ENCODE results near the gene GATA1.
A peak's percentile ranks its signal among the peaks of the same experiment; 100 is the strongest.
"Not testable (repeated sequence)": the region's sequence is repeated elsewhere in the genome, so short reads cannot be mapped to it uniquely, and the experiment has no call there.

The GATA1 gene

DNA sequence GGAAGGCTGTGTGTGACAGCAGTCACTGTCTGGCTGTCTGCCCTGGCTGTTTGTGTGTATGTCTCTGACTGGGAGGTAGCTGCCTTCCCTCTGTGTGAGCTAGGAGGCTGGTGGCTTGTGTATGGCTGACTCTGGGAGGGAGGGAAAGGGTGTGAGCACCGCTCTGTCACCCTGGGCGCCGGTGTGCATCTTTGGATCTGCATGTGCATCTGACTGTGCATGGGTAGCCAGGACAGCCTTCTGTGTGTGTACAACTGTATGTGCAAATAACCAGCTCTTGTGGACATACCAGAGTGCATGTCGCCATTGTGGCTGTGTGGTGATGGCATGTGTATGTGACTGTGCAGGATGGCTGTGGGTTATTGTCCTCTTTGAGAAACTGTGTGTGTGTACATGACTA is 32.5 kb downstream of the GATA1 start:
- FAIRE-seq (peak; percentile 67), DNase-seq (ENCODE audit: insufficient read length, low spot score) (no peak)
- TF ChIP-seq SPI1 (IDR thresholded peaks at IDR 0.05; ENCODE audit: low read depth, low read length), result no peak

DNA sequence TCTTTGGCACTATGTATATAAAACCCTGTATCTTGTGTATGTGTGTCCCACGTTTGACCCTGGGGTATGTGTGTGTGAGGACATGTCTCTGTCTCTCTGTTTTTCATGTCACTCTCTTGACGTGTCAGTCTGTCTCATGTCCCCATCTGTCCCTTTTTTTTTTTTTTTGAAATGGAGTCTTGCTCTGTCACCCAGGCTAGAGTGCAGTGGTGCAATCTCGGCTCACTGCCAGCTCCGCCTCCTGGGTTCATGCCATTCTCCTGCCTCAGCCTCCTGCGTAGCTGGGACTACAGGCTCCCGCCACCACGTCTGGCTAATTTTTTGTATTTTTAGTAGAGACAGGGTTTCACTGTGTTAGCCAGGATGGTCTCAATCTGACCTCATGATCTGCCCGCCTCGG is 33.0 kb downstream of the GATA1 start:
- not testable (repeated sequence) for DNase-seq (ENCODE audit: insufficient read length, low spot score); FAIRE-seq

DNA sequence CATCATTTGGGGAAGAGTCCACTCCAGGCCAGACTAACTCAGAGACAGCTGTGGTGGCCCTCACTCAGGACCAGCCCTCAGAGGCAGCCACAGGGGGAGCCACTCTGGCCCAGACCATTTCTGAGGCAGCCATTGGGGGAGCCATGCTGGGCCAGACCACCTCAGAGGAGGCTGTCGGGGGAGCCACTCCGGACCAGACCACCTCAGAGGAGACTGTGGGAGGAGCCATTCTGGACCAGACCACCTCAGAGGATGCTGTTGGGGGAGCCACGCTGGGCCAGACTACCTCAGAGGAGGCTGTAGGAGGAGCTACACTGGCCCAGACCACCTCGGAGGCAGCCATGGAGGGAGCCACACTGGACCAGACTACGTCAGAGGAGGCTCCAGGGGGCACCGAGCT is 36.7 kb downstream of the GATA1 start:
- no peak for TF ChIP-seq POU2F2 (IDR thresholded peaks at IDR 0.05; ENCODE audit: low read depth, low read length)
- TF ChIP-seq SPI1 (IDR thresholded peaks at IDR 0.05; ENCODE audit: low read depth, low read length), result no peak
- no peak for TF ChIP-seq POLR2A (IDR thresholded peaks at IDR 0.05; ENCODE audit: low read depth, low read length)
- TF ChIP-seq TAF1 (IDR thresholded peaks at IDR 0.05; ENCODE audit: low read depth, low read length), result no peak
- TF ChIP-seq PAX5 (IDR thresholded peaks at IDR 0.05; ENCODE audit: insufficient read depth, low read length, severe bottlenecking), result no peak
- no peak for TF ChIP-seq POLR2AphosphoS5 (IDR thresholded peaks at IDR 0.05; ENCODE audit: low read depth, low read length)
- DNase-seq (ENCODE audit: insufficient read length, low spot score), result no peak
- no peak for FAIRE-seq

DNA sequence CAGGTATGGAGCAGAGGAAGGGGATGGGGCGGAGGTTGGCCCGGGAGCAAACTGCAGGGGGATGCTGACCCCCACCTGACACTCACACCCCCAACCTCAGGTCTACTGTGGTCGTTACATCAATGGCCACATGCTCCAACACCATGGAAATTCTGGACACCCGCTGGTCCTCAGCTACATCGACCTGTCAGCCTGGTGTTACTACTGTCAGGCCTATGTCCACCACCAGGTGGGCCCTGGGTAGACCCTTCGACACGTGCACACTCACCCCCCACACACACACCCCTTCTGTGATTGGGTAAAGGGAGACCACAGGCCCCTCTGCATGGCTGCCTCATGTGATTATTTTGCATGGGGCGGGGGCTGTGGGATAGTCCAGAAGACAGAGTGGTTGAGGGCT is 37.7 kb downstream of the GATA1 start:
- FAIRE-seq (no peak), DNase-seq (ENCODE audit: insufficient read length, low spot score) (no peak)
- no peak for TF ChIP-seq POLR2AphosphoS5 (IDR thresholded peaks at IDR 0.05; ENCODE audit: low read depth, low read length)
- TF ChIP-seq PAX5 (IDR thresholded peaks at IDR 0.05; ENCODE audit: insufficient read depth, low read length, severe bottlenecking), result no peak
- TF ChIP-seq SPI1 (IDR thresholded peaks at IDR 0.05; ENCODE audit: low read depth, low read length), result no peak
- no peak for TF ChIP-seq POU2F2 (IDR thresholded peaks at IDR 0.05; ENCODE audit: low read depth, low read length)
- TF ChIP-seq TAF1 (IDR thresholded peaks at IDR 0.05; ENCODE audit: low read depth, low read length), result no peak
- TF ChIP-seq POLR2A (IDR thresholded peaks at IDR 0.05; ENCODE audit: low read depth, low read length), result no peak

DNA sequence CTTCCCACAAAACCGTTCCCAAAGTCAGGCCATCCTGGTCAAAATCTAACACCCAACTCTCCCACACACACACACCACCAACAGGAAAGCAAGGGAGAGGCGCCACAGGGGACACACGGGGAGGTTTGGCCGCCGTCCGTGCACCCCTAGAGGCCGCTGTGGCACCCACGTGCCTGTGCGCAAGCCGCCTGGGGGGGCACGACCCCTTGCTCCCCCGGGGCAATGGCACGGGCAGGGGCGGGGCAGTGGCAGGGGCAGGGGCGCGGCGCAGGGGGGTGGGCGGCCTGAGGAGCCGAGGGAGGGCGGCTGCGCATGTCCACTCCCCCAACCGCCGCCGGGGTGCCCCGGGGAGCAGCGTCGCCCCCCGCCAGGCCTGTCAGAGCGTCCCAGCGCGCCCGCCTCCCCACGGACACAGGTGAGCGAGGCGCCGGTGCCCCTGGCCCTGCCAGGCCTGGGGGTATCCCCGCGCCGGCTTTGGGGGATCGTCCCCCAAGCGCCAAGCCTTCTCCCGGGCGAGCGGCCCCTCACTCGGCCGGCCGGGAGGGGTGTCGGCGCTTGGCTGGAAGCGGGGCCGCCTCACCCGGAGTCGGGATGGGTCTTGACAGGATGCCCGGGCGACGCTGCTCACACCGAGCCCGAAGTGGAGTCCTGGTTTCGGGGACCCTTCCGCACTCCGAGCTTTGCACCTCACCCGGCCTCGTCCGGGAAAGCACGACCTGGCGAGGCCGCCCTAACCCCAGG is 39.9 kb downstream of the GATA1 start, which contains the start of gene ERAS:
Gene ERAS, plus strand, starts transcription at position 379 of the 741 bp plus-strand sequence. CDS start 2,611 bp downstream, outside the sequence.
- FAIRE-seq (peak; percentile 88), DNase-seq (ENCODE audit: insufficient read length, low spot score) (peak; percentile 42)
- no peak for TF ChIP-seq SPI1 (IDR thresholded peaks at IDR 0.05; ENCODE audit: low read depth, low read length)
- no peak for TF ChIP-seq POLR2AphosphoS5 (IDR thresholded peaks at IDR 0.05; ENCODE audit: low read depth, low read length)

DNA sequence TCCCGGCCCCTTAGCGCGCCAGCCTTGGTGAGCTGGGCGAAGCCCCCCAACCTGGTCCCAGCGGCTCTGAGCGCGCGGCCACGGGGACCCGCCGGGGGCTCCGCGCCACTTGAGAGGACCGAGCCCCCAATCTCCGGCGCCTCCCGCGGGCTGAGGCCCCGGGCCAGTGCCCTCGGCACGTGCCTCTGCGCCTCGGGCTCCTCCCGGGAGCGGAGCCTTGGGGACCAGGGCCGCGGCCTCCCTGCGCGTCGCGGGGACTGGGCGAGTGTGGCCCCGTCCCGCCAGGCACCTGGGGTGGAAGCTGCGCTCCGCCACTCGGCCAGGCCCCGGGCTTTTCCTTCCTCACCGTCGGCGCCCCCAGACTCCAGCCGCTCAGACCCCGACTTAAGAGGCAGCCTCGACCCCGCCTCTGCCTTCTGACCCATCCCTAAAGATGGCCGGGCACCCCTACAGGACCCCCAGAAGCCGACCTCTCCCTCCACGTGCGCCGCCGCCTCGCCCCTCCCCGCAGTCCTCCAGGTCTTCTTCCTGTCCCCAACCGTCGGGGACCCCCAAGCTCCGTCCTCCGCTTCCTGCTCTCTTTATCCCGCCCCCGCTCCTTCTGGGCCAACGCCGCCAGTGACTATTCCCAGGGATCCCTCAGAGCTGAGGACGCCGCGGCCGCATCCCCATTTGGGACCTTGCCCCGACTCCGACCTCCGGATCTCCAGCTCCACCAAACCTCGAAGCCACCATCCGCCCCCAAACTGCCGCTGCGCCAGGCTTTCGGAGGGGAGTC is 40.7 kb downstream of the GATA1 start:
- no peak for TF ChIP-seq SPI1 (IDR thresholded peaks at IDR 0.05; ENCODE audit: low read depth, low read length)
- no peak for TF ChIP-seq POU2F2 (IDR thresholded peaks at IDR 0.05; ENCODE audit: low read depth, low read length)
- TF ChIP-seq POLR2AphosphoS5 (IDR thresholded peaks at IDR 0.05; ENCODE audit: low read depth, low read length), result no peak
- no peak for TF ChIP-seq POLR2A (IDR thresholded peaks at IDR 0.05; ENCODE audit: low read depth, low read length)
- TF ChIP-seq TAF1 (IDR thresholded peaks at IDR 0.05; ENCODE audit: low read depth, low read length), result no peak
- no peak for TF ChIP-seq PAX5 (IDR thresholded peaks at IDR 0.05; ENCODE audit: insufficient read depth, low read length, severe bottlenecking)
- DNase-seq (ENCODE audit: insufficient read length, low spot score) (no peak), FAIRE-seq (no peak)

DNA sequence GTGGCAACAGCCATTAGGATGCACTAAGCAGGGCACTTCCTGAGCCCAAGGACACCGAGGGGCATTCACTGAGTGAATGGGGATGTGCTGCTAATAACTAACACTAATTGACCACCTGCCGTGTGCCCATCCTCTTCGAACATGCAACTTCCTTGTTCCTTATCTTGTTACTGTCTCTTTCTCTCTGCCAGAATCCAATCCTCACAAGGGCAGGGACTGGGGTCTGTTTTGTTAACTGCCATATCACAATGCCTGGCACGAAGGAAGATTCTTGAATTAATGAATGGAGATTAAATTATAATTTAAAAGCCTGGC is 41.2 kb downstream of the GATA1 start:
- no peak for DNase-seq (ENCODE audit: insufficient read length, low spot score)
- no peak for TF ChIP-seq POU2F2 (IDR thresholded peaks at IDR 0.05; ENCODE audit: low read depth, low read length)
- no peak for TF ChIP-seq POLR2A (IDR thresholded peaks at IDR 0.05; ENCODE audit: low read depth, low read length)
- no peak for TF ChIP-seq POLR2AphosphoS5 (IDR thresholded peaks at IDR 0.05; ENCODE audit: low read depth, low read length)
- FAIRE-seq, result no peak

DNA sequence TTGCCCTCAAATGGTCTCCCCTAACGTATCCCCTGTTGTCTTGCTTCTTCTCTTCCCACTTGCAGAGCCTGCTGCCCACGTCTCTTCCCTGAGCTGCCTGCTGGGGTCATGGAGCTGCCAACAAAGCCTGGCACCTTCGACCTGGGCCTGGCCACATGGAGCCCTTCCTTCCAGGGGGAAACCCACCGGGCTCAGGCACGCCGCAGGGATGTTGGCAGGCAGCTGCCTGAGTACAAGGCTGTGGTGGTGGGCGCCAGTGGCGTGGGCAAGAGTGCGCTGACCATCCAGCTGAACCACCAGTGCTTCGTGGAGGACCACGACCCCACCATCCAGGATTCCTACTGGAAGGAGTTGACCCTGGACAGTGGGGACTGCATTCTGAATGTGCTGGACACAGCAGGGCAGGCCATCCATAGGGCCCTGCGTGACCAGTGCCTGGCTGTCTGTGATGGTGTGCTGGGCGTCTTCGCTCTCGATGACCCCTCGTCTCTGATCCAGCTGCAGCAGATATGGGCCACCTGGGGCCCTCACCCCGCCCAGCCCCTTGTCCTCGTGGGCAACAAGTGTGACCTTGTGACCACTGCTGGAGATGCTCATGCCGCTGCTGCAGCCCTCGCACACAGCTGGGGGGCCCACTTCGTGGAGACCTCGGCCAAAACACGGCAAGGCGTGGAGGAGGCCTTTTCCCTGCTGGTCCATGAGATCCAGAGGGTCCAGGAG is 42.8 kb downstream of the GATA1 start:
- TF ChIP-seq POU2F2 (IDR thresholded peaks at IDR 0.05; ENCODE audit: low read depth, low read length) (no peak), SPI1 (IDR thresholded peaks at IDR 0.05; ENCODE audit: low read depth, low read length) (no peak), TAF1 (IDR thresholded peaks at IDR 0.05; ENCODE audit: low read depth, low read length) (no peak), PAX5 (IDR thresholded peaks at IDR 0.05; ENCODE audit: insufficient read depth, low read length, severe bottlenecking) (no peak), POLR2AphosphoS5 (IDR thresholded peaks at IDR 0.05; ENCODE audit: low read depth, low read length) (no peak), POLR2A (IDR thresholded peaks at IDR 0.05; ENCODE audit: low read depth, low read length) (no peak)
- FAIRE-seq (no peak), DNase-seq (ENCODE audit: insufficient read length, low spot score) (no peak)

DNA sequence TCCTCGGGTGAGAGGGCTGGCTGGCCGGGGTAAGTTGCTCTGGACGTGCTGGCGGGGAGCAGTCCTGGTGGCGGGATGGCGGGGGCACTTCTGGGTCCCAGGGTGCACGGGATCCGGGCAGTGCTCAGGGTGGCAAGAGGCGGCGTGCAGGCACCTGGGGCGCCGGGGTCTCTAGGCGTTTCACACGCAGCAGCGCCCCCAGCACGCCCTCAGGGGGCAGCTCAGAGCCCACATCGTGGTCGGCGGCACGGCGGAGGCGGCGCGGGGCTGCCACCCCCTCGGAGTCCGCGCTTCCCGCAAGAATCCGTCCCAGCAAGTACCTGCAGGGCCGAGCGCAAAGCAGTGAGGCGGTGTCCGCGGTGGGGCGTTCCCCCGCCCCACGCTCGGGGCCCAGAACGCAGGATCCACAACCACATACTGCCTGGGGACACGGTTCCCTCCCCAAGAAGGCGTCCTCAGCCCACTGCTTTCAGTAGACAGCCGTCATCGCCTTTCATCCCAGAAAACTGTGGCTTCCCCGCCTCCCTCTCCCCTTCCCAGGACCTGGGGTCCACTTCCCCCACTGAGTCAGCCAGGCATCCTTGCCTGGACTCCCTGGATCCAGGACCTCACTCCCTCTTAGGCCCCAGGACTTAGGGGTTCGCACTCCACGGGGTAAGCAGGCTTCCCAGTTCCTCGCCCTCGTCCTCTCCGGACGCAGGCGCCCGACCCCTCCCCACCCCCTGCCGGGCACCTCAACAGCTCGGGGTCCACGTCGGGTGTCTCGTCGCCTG is 44.9 kb downstream of the GATA1 start:
- TF ChIP-seq POLR2AphosphoS5 (IDR thresholded peaks at IDR 0.05; ENCODE audit: low read depth, low read length), result no peak
- no peak for TF ChIP-seq POLR2A (IDR thresholded peaks at IDR 0.05; ENCODE audit: low read depth, low read length)
- no peak for TF ChIP-seq SPI1 (IDR thresholded peaks at IDR 0.05; ENCODE audit: low read depth, low read length)
- TF ChIP-seq TAF1 (IDR thresholded peaks at IDR 0.05; ENCODE audit: low read depth, low read length), result no peak
- TF ChIP-seq PAX5 (IDR thresholded peaks at IDR 0.05; ENCODE audit: insufficient read depth, low read length, severe bottlenecking), result no peak
- TF ChIP-seq POU2F2 (IDR thresholded peaks at IDR 0.05; ENCODE audit: low read depth, low read length), result no peak
- FAIRE-seq (no peak), DNase-seq (ENCODE audit: insufficient read length, low spot score) (no peak)

Data from GM12891 (cell line).